ENCODE measurements around the gene EYS.

The EYS gene

GRCh38 chr6:65707126-65707826 lies at the start of gene EYS:
Gene EYS (minus strand): TSS chr6:65707226. CDS start chr6:65495410, 211,816 bp downstream.
- no peak for DNase-seq

- no peak for DNase-seq
Measured at GRCh38 chr6:65746302-65746701, 39.3 kb upstream of the EYS start.

GRCh38 chr6:65745614-65746013 lies 38.6 kb upstream of the EYS start:
- no peak for DNase-seq

- DNase-seq = no peak
Measured at GRCh38 chr6:65728879-65729479, 22.0 kb upstream of the EYS start.

- no peak for DNase-seq
Measured at GRCh38 chr6:65719101-65719500, 12.1 kb upstream of the EYS start.

GRCh38 chr6:65711531-65711930 lies 4.5 kb upstream of the EYS start:
- DNase-seq = no peak

- DNase-seq = no peak
Measured at GRCh38 chr6:65709099-65709830, 2.2 kb upstream of the EYS start.

- DNase-seq = no peak
Measured at GRCh38 chr6:65708162-65708561, 1.1 kb upstream of the EYS start.

- no peak for DNase-seq
Measured at GRCh38 chr6:65706436-65706835, 590 bp downstream of the EYS start.

GRCh38 chr6:65701325-65701724 lies 5.7 kb downstream of the EYS start:
- DNase-seq = no peak

GRCh38 chr6:65700561-65700960 lies 6.5 kb downstream of the EYS start:
- no peak for DNase-seq

- DNase-seq = no peak
Measured at GRCh38 chr6:65692109-65692508, 14.9 kb downstream of the EYS start.

GRCh38 chr6:65680232-65680631 lies 26.8 kb downstream of the EYS start:
- DNase-seq = no peak

- no peak for DNase-seq
Measured at GRCh38 chr6:65671922-65672321, 35.1 kb downstream of the EYS start.

GRCh38 chr6:65667916-65668656 lies 38.9 kb downstream of the EYS start:
- no peak for DNase-seq

GRCh38 chr6:65650086-65650485 lies 56.9 kb downstream of the EYS start:
- no peak for DNase-seq

- DNase-seq = no peak
Measured at GRCh38 chr6:65649392-65649791, 57.6 kb downstream of the EYS start.

- DNase-seq = no peak
Measured at GRCh38 chr6:65646544-65646943, 60.5 kb downstream of the EYS start.

GRCh38 chr6:65642776-65643175 lies 64.2 kb downstream of the EYS start:
- no peak for DNase-seq

- no peak for DNase-seq
Measured at GRCh38 chr6:65638047-65638831, 68.8 kb downstream of the EYS start.

GRCh38 chr6:65637289-65638046 lies 69.6 kb downstream of the EYS start:
- no peak for DNase-seq

- DNase-seq = no peak
Measured at GRCh38 chr6:65633501-65633900, 73.5 kb downstream of the EYS start.

All from NCI-H510A (cell line).